Neutrophil (primary cell): Measurements from ENCODE around the gene XG.

ENCODE experiments used
- H3K27ac ChIP-seq: fragments of 200-600 bp; sonication (generic); 2 replicates; pipeline ENCODE4 v1.5.1; 2016; ENCODE audit warnings: mild to moderate bottlenecking, moderate library complexity
- H3K27me3 ChIP-seq: fragments of 200-600 bp; sonication (generic); 2 replicates; pipeline ENCODE4 v1.6.0; 2016; ENCODE audit warnings: mild to moderate bottlenecking
- H3K36me3 ChIP-seq: fragments of 200-600 bp; sonication (generic); 2 replicates; pipeline ENCODE4 v1.5.1; 2017
- H3K4me1 ChIP-seq, 2 experiments: fragments of 200-600 bp in 1 of 2; sonication (generic) in 1 of 2; 1 replicate in 1 of 2; 2 replicates in 1 of 2; pipeline versions ENCODE4 v1.5.1 to v1.6.1; 2013 to 2016; ENCODE audit warnings: low read depth in 1 of 2, low read length in 1 of 2, mild to moderate bottlenecking in 1 of 2, moderate library complexity in 1 of 2; ENCODE audit not compliant: control insufficient read depth in 1 of 2, insufficient read depth in 1 of 2
- H3K4me3 ChIP-seq, 2 experiments: fragments of 200-600 bp in 1 of 2; sonication (generic) in 1 of 2; 1 replicate in 1 of 2; 2 replicates in 1 of 2; pipeline ENCODE4 v1.5.1; 2013 to 2016; ENCODE audit warnings: low read depth in 1 of 2, low read length in 1 of 2, mild to moderate bottlenecking in 1 of 2, moderate library complexity in 1 of 2
- H3K9me3 ChIP-seq: fragments of 200-600 bp; sonication (generic); 2 replicates; pipeline ENCODE4 v1.5.1; 2016
- CTCF ChIP-seq: fragments of 200-600 bp; sonication (generic); IDR thresholded peaks from 2 replicates; pipeline ENCODE4 v1.5.1; 2016; ENCODE audit warnings: antibody characterized with exemption

The XG gene

GRCh38 chrX:2709556-2709955 lies 42.3 kb upstream of the XG start:
- no peak for TF ChIP-seq CTCF
- no peak overlapping the region for H3K27ac ChIP-seq
- H3K4me1 ChIP-seq, result peaks cover 5 to 8% of the 10 kb centered on the region in 2 experiments
- H3K9me3 ChIP-seq, result no peaks in the 10 kb centered on the region
- H3K4me3 ChIP-seq, result no peak overlapping the region
- H3K27me3 ChIP-seq, result peaks cover 15% of the 10 kb centered on the region
- no peaks in the 10 kb centered on the region for H3K36me3 ChIP-seq

GRCh38 chrX:2710041-2710840 lies 41.6 kb upstream of the XG start:
- H3K4me3 ChIP-seq, result no peak overlapping the region
- peaks cover 15% of the 10 kb centered on the region for H3K27me3 ChIP-seq
- peaks cover 5 to 8% of the 10 kb centered on the region in 2 experiments for H3K4me1 ChIP-seq
- H3K9me3 ChIP-seq, result no peaks in the 10 kb centered on the region
- no peak for TF ChIP-seq CTCF
- H3K27ac ChIP-seq, result no peak overlapping the region
- H3K36me3 ChIP-seq, result no peaks in the 10 kb centered on the region

- Histone ChIP-seq H3K4me3 (no peak overlapping the region), H3K27me3 (peaks cover 15% of the 10 kb centered on the region), H3K9me3 (no peaks in the 10 kb centered on the region), H3K27ac (no peak overlapping the region), H3K36me3 (no peaks in the 10 kb centered on the region), H3K4me1 (peaks cover 5 to 8% of the 10 kb centered on the region in 2 experiments)
- no peak for TF ChIP-seq CTCF
Observed at GRCh38 chrX:2711441-2711840, 40.4 kb upstream of the XG start.

GRCh38 chrX:2712428-2712827 lies 39.4 kb upstream of the XG start:
- no peaks in the 10 kb centered on the region for H3K9me3 ChIP-seq
- peaks cover 5 to 8% of the 10 kb centered on the region in 2 experiments for H3K4me1 ChIP-seq
- no peaks in the 10 kb centered on the region for H3K36me3 ChIP-seq
- no peak overlapping the region for H3K4me3 ChIP-seq
- no peak overlapping the region for H3K27ac ChIP-seq
- H3K27me3 ChIP-seq, result peaks cover 13% of the 10 kb centered on the region
- no peak for TF ChIP-seq CTCF

DNA sequence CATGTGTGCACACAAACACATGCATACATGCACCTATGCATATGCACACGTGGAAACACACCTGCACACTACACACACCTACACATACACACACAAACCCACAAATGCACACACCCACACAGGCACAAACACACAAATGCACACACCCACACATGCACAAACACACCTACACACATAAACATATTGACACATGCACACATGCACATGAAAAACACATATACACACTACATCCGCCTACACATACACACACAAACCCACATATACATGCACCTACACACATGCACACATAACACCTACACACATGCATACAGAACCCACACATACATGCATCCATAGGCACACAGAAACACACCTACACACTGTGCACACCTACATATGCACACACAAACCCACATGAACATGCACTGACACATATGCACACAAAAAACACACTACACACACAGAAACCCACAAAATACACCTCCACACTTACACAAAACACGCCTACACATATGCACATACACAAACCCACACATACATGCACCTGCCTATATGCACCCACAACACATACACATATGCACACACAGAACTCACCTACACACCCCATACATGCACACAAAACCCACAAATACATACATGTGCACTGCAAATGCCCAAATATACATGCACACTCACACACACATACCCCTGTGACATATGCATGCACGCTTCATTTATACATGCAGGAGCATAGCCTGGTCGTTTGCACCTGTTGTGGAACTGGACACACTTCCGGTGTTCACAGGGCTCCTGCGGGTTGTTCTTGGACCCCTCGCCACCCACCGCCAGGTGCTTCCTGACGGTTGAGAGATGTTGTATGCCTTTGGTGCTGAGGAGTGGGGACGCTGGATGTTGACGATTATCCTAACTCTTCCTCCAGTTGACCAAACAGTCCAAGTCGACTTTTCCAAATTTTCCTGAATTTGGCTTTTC lies 38.7 kb upstream of the XG start:
- TF ChIP-seq CTCF, result no peak
- Histone ChIP-seq H3K36me3 (no peaks in the 10 kb centered on the region), H3K4me1 (peaks cover 5 to 8% of the 10 kb centered on the region in 2 experiments)

More for the DNA sequence above, 38.7 kb upstream of the XG start:
- Histone ChIP-seq H3K27me3 (peaks cover 5% of the 10 kb centered on the region), H3K4me3 (no peak overlapping the region), H3K27ac (no peak overlapping the region), H3K9me3 (no peaks in the 10 kb centered on the region)
